HEK293T (cell line): ENCODE data around the gene BCL2L15.

Experiments used
- BHLHE40 ChIP-seq: fragments of 450-650 bp; IDR thresholded peaks from 2 replicates; pipeline ENCODE4 v1.6.1; 2016; ENCODE audit warnings: mild to moderate bottlenecking, moderate library complexity, borderline replicate concordance
- ELF4 ChIP-seq: fragments of 450-650 bp; IDR thresholded peaks from 2 replicates; pipeline ENCODE4 v1.6.1; 2017; ENCODE audit warnings: antibody characterized with exemption
- FOXK2 ChIP-seq: fragments of 450-650 bp; IDR thresholded peaks from 2 replicates; pipeline ENCODE4 v1.6.1; 2016; ENCODE audit warnings: mild to moderate bottlenecking
- FOXM1 ChIP-seq: fragments of 450-650 bp; IDR thresholded peaks from 2 replicates; pipeline ENCODE4 v1.6.1; 2017; ENCODE audit warnings: mild to moderate bottlenecking, borderline replicate concordance
- LEF1 ChIP-seq: fragments of 450-650 bp; IDR thresholded peaks from 2 replicates; pipeline ENCODE4 v1.6.1; 2017; ENCODE audit warnings: mild to moderate bottlenecking, borderline replicate concordance
- NFRKB ChIP-seq: fragments of 450-650 bp; IDR thresholded peaks from 2 replicates; pipeline ENCODE4 v1.6.1; 2016; ENCODE audit warnings: mild to moderate bottlenecking, moderate library complexity

DNA sequence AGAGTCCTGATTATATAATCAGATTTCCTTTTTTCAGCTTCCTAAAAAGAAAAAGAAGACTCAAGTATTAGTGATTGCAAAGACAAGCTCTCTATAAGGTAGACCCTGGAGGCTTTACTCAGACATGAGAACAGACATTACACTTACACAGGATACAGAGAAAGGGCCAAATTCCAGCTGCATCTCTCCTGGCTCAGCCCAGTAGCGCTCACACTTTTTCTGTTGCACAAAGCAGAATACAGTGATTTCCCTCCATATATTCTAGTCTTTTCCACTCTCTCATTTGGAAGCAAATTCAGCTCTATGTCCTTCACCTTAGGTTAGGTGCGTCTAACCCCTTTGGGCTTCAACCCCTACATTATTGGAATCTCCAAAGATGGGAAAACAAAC is 31.0 kb downstream of the BCL2L15 start:
- no peak for TF ChIP-seq NFRKB
- TF ChIP-seq FOXK2 = no peak
- TF ChIP-seq LEF1 = no peak
- no peak for TF ChIP-seq ELF4
- TF ChIP-seq FOXM1 = no peak
- TF ChIP-seq BHLHE40 = no peak
